ENCODE measurements around the gene APBA1. TPM values are rescaled to one million over a fixed set of nuclear protein-coding genes. Genes with fewer than 3 reads are reported as not detected.

The APBA1 gene
- total RNA-seq, 1 experiment from 2014 or later, result 0.34 TPM

DNA sequence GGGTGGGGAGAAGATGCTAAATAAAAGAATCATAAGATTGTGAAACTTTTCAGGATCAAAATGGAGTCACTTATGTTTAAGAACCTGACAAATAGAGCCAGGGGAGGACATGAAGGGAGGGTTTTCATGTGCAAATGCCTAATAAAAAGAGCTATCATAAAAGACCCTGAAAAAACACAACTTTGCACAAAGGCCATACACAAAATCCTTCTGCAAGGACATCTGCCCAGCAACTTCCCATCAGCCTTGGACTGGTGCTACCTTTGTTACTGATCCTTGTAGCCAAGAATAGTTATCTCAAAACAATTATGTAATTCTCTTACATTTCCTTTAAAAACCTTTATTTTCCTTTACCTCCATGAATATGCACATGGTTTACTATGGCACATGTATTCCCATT is 63.0 kb downstream of the APBA1 start:
- POLR2A ChIA-PET, result no interaction called here
- intact Hi-C loops (cut with micrococcal nuclease; ENCODE audit: unreplicated experiment), result no loop called here
- TF ChIP-seq, protein P1, sequence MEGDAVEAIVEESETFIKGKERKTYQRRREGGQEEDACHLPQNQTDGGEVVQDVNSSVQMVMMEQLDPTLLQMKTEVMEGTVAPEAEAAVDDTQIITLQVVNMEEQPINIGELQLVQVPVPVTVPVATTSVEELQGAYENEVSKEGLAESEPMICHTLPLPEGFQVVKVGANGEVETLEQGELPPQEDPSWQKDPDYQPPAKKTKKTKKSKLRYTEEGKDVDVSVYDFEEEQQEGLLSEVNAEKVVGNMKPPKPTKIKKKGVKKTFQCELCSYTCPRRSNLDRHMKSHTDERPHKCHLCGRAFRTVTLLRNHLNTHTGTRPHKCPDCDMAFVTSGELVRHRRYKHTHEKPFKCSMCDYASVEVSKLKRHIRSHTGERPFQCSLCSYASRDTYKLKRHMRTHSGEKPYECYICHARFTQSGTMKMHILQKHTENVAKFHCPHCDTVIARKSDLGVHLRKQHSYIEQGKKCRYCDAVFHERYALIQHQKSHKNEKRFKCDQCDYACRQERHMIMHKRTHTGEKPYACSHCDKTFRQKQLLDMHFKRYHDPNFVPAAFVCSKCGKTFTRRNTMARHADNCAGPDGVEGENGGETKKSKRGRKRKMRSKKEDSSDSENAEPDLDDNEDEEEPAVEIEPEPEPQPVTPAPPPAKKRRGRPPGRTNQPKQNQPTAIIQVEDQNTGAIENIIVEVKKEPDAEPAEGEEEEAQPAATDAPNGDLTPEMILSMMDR (IDR thresholded peaks at IDR 0.05; ENCODE audit: insufficient read depth in 1 of 2, low read depth in 1 of 2, low read length in 1 of 2, severe bottlenecking in 1 of 2, unreplicated experiment in 1 of 2), result no peak
- Mint-ChIP-seq H3K27ac (ENCODE audit: unreplicated experiment) (no peak overlapping the region), H3K4me3 (ENCODE audit: unreplicated experiment) (no peak overlapping the region), H3K4me1 (ENCODE audit: low read depth, unreplicated experiment) (no peaks in the 10 kb centered on the region), H3K36me3 (ENCODE audit: insufficient read depth, unreplicated experiment) (no peaks in the 10 kb centered on the region), H3K9me3 (ENCODE audit: unreplicated experiment) (no peaks in the 10 kb centered on the region), H3K27me3 (ENCODE audit: insufficient read depth, unreplicated experiment) (peaks cover 5% of the 10 kb centered on the region)
- Histone ChIP-seq H3K36me3 (ENCODE audit: control insufficient read depth, insufficient read depth, low read length) (no peaks in the 10 kb centered on the region), H3K9me3 (no peaks in the 10 kb centered on the region), H3K4me3 (ENCODE audit: low read depth, low read length) (no peak overlapping the region), H3K27me3 (replicated peaks; ENCODE audit: control insufficient read depth, insufficient read depth, low read length) (no peaks in the 10 kb centered on the region), H3K4me1 (no peaks in the 10 kb centered on the region)
- BruUV-seq (replicated peaks), result no TSS peak
- CTCF ChIA-PET, result no interaction called here
- DNase-seq, result no peak

DNA sequence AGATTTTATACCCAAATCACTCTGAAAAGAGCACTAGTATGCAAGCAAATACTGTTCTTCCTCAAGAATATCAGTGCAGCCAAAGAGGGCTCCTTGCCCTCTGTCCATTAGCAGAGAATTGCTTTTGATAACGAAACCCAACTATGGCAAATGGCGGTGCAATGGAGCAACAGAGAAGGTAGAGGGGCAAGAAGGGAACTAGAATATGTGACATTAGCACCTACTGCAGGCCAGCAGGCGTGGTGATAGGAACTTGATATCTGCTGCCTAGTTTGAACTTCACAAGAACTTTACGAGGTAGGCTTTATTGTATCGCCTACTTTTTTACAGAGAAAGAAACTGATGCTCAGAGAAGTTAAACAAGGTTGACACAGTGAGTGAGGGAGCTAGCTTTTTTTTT is 66.1 kb downstream of the APBA1 start:
- no peaks in the 10 kb centered on the region for H3K9me3 Mint-ChIP-seq (ENCODE audit: unreplicated experiment)
- H3K4me1 ChIP-seq, result no peaks in the 10 kb centered on the region
- H3K36me3 ChIP-seq (ENCODE audit: control insufficient read depth, insufficient read depth, low read length), result no peaks in the 10 kb centered on the region
- no peak overlapping the region for H3K27ac Mint-ChIP-seq (ENCODE audit: unreplicated experiment)
- DNase-seq, result no peak
- no peaks in the 10 kb centered on the region for H3K4me1 Mint-ChIP-seq (ENCODE audit: low read depth, unreplicated experiment)
- no peak overlapping the region for H3K4me3 ChIP-seq (ENCODE audit: low read depth, low read length)
- intact Hi-C loops (cut with micrococcal nuclease; ENCODE audit: unreplicated experiment), result no loop called here
- H3K4me3 Mint-ChIP-seq (ENCODE audit: unreplicated experiment), result no peak overlapping the region
- no peaks in the 10 kb centered on the region for H3K9me3 ChIP-seq
- TF ChIP-seq, protein P1 (IDR thresholded peaks at IDR 0.05; ENCODE audit: insufficient read depth in 1 of 2, low read depth in 1 of 2, low read length in 1 of 2, severe bottlenecking in 1 of 2, unreplicated experiment in 1 of 2), result no peak
- no peaks in the 10 kb centered on the region for H3K36me3 Mint-ChIP-seq (ENCODE audit: insufficient read depth, unreplicated experiment)
- peaks cover 7% of the 10 kb centered on the region for H3K27me3 Mint-ChIP-seq (ENCODE audit: insufficient read depth, unreplicated experiment)
- ChIA-PET POLR2A (no interaction called here), CTCF (no interaction called here)
- H3K27me3 ChIP-seq (replicated peaks; ENCODE audit: control insufficient read depth, insufficient read depth, low read length), result no peaks in the 10 kb centered on the region
- no TSS peak for BruUV-seq (replicated peaks)

DNA sequence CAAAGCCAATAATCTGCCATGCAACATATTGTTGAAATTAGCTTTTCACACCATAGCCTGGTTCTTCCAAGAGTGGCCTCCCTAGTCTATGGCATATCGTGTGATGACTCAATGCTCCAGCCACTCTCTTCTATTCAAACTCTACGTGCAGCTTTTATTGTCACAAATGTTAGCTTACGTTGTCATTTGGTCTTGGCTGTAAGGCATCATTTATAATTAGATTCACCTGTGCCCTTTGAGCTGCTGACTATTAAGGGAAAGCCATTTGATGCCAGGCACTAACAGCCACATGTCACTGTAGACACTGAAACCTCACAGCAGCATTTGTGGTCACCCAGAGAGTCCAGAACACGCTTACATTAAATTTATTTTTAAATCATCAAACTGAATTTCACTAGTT is 66.8 kb downstream of the APBA1 start:
- Histone ChIP-seq H3K27me3 (replicated peaks; ENCODE audit: control insufficient read depth, insufficient read depth, low read length) (no peaks in the 10 kb centered on the region), H3K36me3 (ENCODE audit: control insufficient read depth, insufficient read depth, low read length) (no peaks in the 10 kb centered on the region), H3K9me3 (no peaks in the 10 kb centered on the region), H3K4me1 (no peaks in the 10 kb centered on the region), H3K4me3 (ENCODE audit: low read depth, low read length) (no peak overlapping the region)
- peaks cover 7% of the 10 kb centered on the region for H3K27me3 Mint-ChIP-seq (ENCODE audit: insufficient read depth, unreplicated experiment)
- no peaks in the 10 kb centered on the region for H3K4me1 Mint-ChIP-seq (ENCODE audit: low read depth, unreplicated experiment)
- intact Hi-C loops (cut with micrococcal nuclease; ENCODE audit: unreplicated experiment), result no loop called here
- TF ChIP-seq, protein P1 (IDR thresholded peaks at IDR 0.05; ENCODE audit: insufficient read depth in 1 of 2, low read depth in 1 of 2, low read length in 1 of 2, severe bottlenecking in 1 of 2, unreplicated experiment in 1 of 2), result no peak
- POLR2A ChIA-PET, result no interaction called here
- no peaks in the 10 kb centered on the region for H3K9me3 Mint-ChIP-seq (ENCODE audit: unreplicated experiment)
- H3K36me3 Mint-ChIP-seq (ENCODE audit: insufficient read depth, unreplicated experiment), result no peaks in the 10 kb centered on the region
- no TSS peak for BruUV-seq (replicated peaks)
- no peak overlapping the region for H3K4me3 Mint-ChIP-seq (ENCODE audit: unreplicated experiment)
- DNase-seq, result no peak
- CTCF ChIA-PET, result no interaction called here
- H3K27ac Mint-ChIP-seq (ENCODE audit: unreplicated experiment), result no peak overlapping the region
